ENCODE results near the gene SMARCD1.

The SMARCD1 gene

DNA sequence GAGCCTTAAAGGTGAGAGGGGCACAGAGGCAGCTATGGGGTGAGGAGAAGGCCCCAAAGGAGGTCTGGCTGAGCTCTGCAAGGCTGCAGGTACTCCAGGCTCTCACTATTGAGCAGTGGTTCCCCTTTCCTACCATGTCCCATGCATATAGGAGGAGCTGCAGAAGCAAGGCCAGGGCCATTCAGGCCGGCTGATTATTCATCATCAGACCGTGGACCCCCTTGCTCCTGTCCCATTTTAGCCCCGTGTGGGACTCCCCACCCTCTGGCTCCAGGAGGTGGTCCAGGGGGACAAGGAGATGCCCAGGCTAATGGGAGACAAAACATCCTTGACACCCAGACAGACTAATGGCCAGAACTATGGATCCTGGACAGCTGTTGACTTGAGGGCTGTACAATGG lies 21.8 kb downstream of the SMARCD1 start:
- H3K4me2 ChIP-seq = no peak overlapping the region
- H3K79me2 ChIP-seq (ENCODE audit: insufficient read depth, low read depth) = no peaks in the 10 kb centered on the region
- H4K20me1 ChIP-seq (ENCODE audit: insufficient read depth) = no peaks in the 10 kb centered on the region
- peaks cover 47% of the 10 kb centered on the region for H3K4me1 ChIP-seq (ENCODE audit: low read depth, poor library complexity, severe bottlenecking)
- TF ChIP-seq, protein P1, sequence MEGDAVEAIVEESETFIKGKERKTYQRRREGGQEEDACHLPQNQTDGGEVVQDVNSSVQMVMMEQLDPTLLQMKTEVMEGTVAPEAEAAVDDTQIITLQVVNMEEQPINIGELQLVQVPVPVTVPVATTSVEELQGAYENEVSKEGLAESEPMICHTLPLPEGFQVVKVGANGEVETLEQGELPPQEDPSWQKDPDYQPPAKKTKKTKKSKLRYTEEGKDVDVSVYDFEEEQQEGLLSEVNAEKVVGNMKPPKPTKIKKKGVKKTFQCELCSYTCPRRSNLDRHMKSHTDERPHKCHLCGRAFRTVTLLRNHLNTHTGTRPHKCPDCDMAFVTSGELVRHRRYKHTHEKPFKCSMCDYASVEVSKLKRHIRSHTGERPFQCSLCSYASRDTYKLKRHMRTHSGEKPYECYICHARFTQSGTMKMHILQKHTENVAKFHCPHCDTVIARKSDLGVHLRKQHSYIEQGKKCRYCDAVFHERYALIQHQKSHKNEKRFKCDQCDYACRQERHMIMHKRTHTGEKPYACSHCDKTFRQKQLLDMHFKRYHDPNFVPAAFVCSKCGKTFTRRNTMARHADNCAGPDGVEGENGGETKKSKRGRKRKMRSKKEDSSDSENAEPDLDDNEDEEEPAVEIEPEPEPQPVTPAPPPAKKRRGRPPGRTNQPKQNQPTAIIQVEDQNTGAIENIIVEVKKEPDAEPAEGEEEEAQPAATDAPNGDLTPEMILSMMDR (conservative IDR thresholded peaks at IDR 0.05; ENCODE audit: low read depth, low read length) = no peak
- no peak overlapping the region for H2AFZ ChIP-seq (ENCODE audit: low read depth)
- H3K27me3 ChIP-seq (ENCODE audit: insufficient read depth, low read depth) = no peaks in the 10 kb centered on the region
- no peaks in the 10 kb centered on the region for H3K36me3 ChIP-seq (ENCODE audit: insufficient read depth)
- no peak overlapping the region for H3K4me3 ChIP-seq (IDR thresholded peaks at IDR 0.05; ENCODE audit: insufficient read depth, low read depth, low read length)
- no peak overlapping the region for H3K27ac ChIP-seq
- no peak overlapping the region for H3K9ac ChIP-seq

DNA sequence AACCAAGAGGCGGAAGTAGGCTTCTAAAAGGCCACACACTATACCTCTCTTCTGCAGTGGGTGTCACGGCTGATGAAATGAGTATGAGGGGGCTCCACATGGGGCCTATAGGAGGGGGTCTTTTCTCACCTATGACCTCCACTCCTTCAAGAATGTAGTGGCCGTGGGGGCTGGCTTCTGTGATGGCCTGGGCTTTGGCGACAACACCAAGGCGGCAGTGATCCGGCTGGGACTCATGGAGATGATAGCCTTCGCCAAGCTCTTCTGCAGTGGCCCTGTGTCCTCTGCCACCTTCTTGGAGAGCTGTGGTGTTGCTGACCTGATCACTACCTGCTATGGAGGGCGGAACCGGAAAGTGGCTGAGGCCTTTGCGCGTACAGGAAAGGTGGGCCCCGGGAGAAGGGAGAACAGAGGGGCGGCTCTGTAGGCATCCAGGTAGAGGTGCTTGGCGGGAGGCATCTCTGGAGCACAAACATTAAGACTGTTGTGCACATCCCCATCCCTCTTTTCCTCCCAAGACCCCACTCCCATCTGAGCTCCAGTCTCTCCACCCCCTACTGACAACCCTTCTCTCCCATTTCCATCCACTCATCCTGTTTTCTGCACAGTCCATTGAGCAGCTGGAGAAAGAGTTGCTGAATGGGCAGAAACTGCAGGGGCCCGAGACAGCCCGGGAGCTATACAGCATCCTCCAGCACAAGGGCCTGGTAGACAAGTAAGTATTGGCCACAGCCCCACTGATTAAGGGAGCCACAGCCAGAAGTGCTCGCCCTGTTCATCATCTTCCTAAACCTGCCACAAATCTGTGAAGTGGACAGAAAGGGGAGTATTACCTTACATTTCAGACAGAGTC lies 22.5 kb downstream of the SMARCD1 start:
- no peak overlapping the region for H2AFZ ChIP-seq (ENCODE audit: low read depth)
- H3K79me2 ChIP-seq (ENCODE audit: insufficient read depth, low read depth) = peaks cover 2% of the 10 kb centered on the region
- H4K20me1 ChIP-seq (ENCODE audit: insufficient read depth) = no peaks in the 10 kb centered on the region
- H3K4me2 ChIP-seq = no peak overlapping the region
- peak overlapping the region; percentile 92; the same call in 1 of the 2 replicates for H3K27ac ChIP-seq
- TF ChIP-seq, protein P1 (conservative IDR thresholded peaks at IDR 0.05; ENCODE audit: low read depth, low read length) = no peak
- H3K4me3 ChIP-seq (IDR thresholded peaks at IDR 0.05; ENCODE audit: insufficient read depth, low read depth, low read length) = no peak overlapping the region
- H3K4me1 ChIP-seq (ENCODE audit: low read depth, poor library complexity, severe bottlenecking) = peaks cover 47% of the 10 kb centered on the region
- no peaks in the 10 kb centered on the region for H3K36me3 ChIP-seq (ENCODE audit: insufficient read depth)
- no peaks in the 10 kb centered on the region for H3K27me3 ChIP-seq (ENCODE audit: insufficient read depth, low read depth)
- H3K9ac ChIP-seq = no peak overlapping the region

DNA sequence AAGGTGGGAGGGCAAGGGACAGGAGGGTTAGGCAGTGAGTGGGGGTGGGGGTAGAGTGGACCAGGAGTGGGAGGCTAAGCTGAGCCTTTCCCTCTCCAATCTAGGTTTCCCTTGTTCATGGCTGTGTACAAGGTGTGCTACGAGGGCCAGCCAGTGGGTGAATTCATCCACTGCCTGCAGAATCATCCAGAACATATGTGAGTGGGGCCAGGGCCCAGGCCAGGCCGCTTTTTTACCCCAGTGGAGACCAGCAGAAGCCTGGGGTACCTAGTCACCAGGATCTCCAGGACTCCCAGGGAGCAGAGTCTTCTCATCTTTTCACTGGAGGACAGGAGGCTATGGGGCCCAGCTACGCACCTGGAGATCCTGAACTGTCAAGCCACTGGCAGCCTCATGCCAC lies 24.2 kb downstream of the SMARCD1 start:
- no peak overlapping the region for H3K4me3 ChIP-seq (IDR thresholded peaks at IDR 0.05; ENCODE audit: insufficient read depth, low read depth, low read length)
- peak overlapping the region; percentile 93 for H3K4me2 ChIP-seq
- H3K27me3 ChIP-seq (ENCODE audit: insufficient read depth, low read depth) = no peaks in the 10 kb centered on the region
- TF ChIP-seq, protein P1 (conservative IDR thresholded peaks at IDR 0.05; ENCODE audit: low read depth, low read length) = no peak
- no peaks in the 10 kb centered on the region for H3K36me3 ChIP-seq (ENCODE audit: insufficient read depth)
- H4K20me1 ChIP-seq (ENCODE audit: insufficient read depth) = no peaks in the 10 kb centered on the region
- peak overlapping the region; percentile 50; the same call in 1 of the 2 replicates for H3K9ac ChIP-seq
- peak overlapping the region; percentile 53; the same call in 1 of the 2 replicates for H2AFZ ChIP-seq (ENCODE audit: low read depth)
- H3K4me1 ChIP-seq (ENCODE audit: low read depth, poor library complexity, severe bottlenecking) = peaks cover 46% of the 10 kb centered on the region
- peak overlapping the region; percentile 92 for H3K27ac ChIP-seq
- peaks cover 18% of the 10 kb centered on the region for H3K79me2 ChIP-seq (ENCODE audit: insufficient read depth, low read depth)

DNA sequence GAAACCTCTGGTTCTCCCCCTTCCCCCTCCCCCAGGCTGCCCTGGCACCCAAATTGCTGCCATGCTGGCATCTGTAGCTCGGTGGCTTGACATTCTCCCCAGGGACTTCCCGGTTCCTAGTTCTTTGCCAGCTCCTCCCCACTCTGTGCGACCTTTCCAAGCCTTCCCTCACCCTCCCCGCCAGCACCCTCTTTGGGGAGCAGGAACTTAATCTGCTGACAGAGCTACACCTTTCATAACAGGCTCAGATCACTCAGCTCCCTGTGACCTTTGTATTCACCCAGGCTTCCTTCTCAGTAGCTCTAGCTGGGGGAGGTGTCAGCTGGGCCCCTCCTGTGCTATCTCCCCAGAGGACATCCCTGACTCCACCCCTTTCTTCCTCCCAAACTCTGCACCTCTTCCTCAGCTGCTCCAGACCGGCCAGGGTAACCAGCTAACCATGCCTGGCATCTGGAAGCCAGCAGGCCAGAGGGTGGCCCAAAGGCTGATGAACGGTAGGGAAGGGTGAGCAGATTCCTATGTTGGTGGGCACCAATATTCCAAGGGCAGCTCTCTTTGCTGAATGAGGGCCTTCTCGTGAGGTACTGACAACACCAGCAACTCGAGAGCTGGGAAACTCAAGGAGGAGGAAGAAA lies 25.1 kb downstream of the SMARCD1 start:
- TF ChIP-seq, protein P1 (conservative IDR thresholded peaks at IDR 0.05; ENCODE audit: low read depth, low read length) = no peak
- Histone ChIP-seq H3K36me3 (ENCODE audit: insufficient read depth) (no peaks in the 10 kb centered on the region), H4K20me1 (ENCODE audit: insufficient read depth) (no peaks in the 10 kb centered on the region), H3K79me2 (ENCODE audit: insufficient read depth, low read depth) (peaks cover 27% of the 10 kb centered on the region), H3K27ac (peak overlapping the region; percentile 92), H3K4me1 (ENCODE audit: low read depth, poor library complexity, severe bottlenecking) (peaks cover 50% of the 10 kb centered on the region), H3K4me2 (peak overlapping the region; percentile 93), H3K9ac (peak overlapping the region; percentile 50), H3K4me3 (IDR thresholded peaks at IDR 0.05; ENCODE audit: insufficient read depth, low read depth, low read length) (no peak overlapping the region), H2AFZ (ENCODE audit: low read depth) (peak overlapping the region; percentile 53), H3K27me3 (ENCODE audit: insufficient read depth, low read depth) (no peaks in the 10 kb centered on the region)
